BJ (cell line): Measurements from ENCODE around the gene TMEM255B. TPM values are rescaled to one million over a fixed set of nuclear protein-coding genes. Genes with fewer than 3 reads are reported as not detected.

Source experiments
- CTCF ChIA-PET: fragments of 350-600 bp; formaldehyde crosslinking; extraction: SDS; loops from one replicate; lab custom pipeline; 2021; ENCODE audit warnings: antibody characterized with exemption, inconsistent platforms; lab: Yijun Ruan, JAX
- POLR2A ChIA-PET: fragments of 300-600 bp; sonication (Branson Sonifier 250); formaldehyde crosslinking; extraction: SDS; loops from one replicate; lab custom pipeline; 2021; ENCODE audit warnings: antibody characterized with exemption; lab: Charles Lee
- DNase-seq: peaks from one replicate; pipeline ENCODE4 v3.0.0-alpha.2; 2011; ENCODE audit warnings: low read depth
- H3K27me3 ChIP-seq: 2 replicates; pipeline ENCODE4 v1.6.0; 2011; ENCODE audit warnings: low read length; ENCODE audit not compliant: control insufficient read depth, insufficient read depth
- H3K36me3 ChIP-seq: 2 replicates; pipeline ENCODE4 v1.5.1; 2011; ENCODE audit warnings: low read length; ENCODE audit not compliant: control insufficient read depth, insufficient read depth
- H3K4me3 ChIP-seq: 2 replicates; pipeline ENCODE4 v1.5.1; 2011; ENCODE audit warnings: low read depth, mild to moderate bottlenecking, control low read depth, low read length
- CTCF ChIP-seq: IDR thresholded peaks from 2 replicates; pipeline ENCODE4 v1.5.1; 2011; ENCODE audit warnings: low read depth, mild to moderate bottlenecking, control low read depth, inconsistent platforms, low read length, moderate library complexity; ENCODE audit not compliant: insufficient read depth
- polyA plus RNA-seq: library from polyadenylated mRNA; depleted of rRNA; stranded (reverse); fragments of >200 nt; gene quantifications from 2 replicates; pipeline ENCODE4 v1.2.3, GENCODE V29; 2011

The TMEM255B gene
- polyA plus RNA-seq, 1 experiment: 1.9 TPM

GRCh38 chr13:113838711-113839201 is 79.7 kb downstream of the TMEM255B start:
- CTCF ChIA-PET: interaction anchor here (0.6 to 1.4 kb wide), 3 partner anchors 9 to 109 kb away, joined by 3 to 4 read pairs (median 3); no protein-coding TSS in a partner anchor
- TF ChIP-seq CTCF: no peak
- peak overlapping the region; percentile 36; the same call in 1 of the 2 replicates for H3K4me3 ChIP-seq
- peaks cover 32% of the 10 kb centered on the region for H3K36me3 ChIP-seq
- POLR2A ChIA-PET: no interaction called here
- no peak for DNase-seq
- no peaks in the 10 kb centered on the region for H3K27me3 ChIP-seq

- POLR2A ChIA-PET: no interaction called here
These were observed 80.6 kb downstream of the TMEM255B start for GRCh38 chr13:113839536-113840204.

GRCh38 chr13:113840541-113841352 is 81.7 kb downstream of the TMEM255B start:
- Histone ChIP-seq H3K36me3 (peaks cover 27% of the 10 kb centered on the region), H3K4me3 (no peak overlapping the region), H3K27me3 (no peaks in the 10 kb centered on the region)
- TF ChIP-seq CTCF: no peak
- ChIA-PET CTCF (interaction anchor here (0.9 to 1.2 kb wide), 4 partner anchors 9 to 107 kb away, joined by 3 to 4 read pairs (median 3); no protein-coding TSS in a partner anchor), POLR2A (no interaction called here)
- no peak for DNase-seq

More at GRCh38 chr13:113839536-113840204, 80.6 kb downstream of the TMEM255B start:
- TF ChIP-seq CTCF: no peak
- DNase-seq: no peak
- H3K27me3 ChIP-seq: no peaks in the 10 kb centered on the region
- peaks cover 30% of the 10 kb centered on the region for H3K36me3 ChIP-seq
- H3K4me3 ChIP-seq: no peak overlapping the region
- CTCF ChIA-PET: interaction anchor here (0.9 to 1.2 kb wide), 5 partner anchors 8 to 108 kb away, joined by 3 to 4 read pairs (median 3); no protein-coding TSS in a partner anchor

- Histone ChIP-seq H3K36me3 (peaks cover 32% of the 10 kb centered on the region), H3K4me3 (no peak overlapping the region), H3K27me3 (no peaks in the 10 kb centered on the region)
- DNase-seq: no peak
- ChIA-PET CTCF (no interaction called here), POLR2A (no interaction called here)
- no peak for TF ChIP-seq CTCF
These were observed 82.3 kb downstream of the TMEM255B start for GRCh38 chr13:113841353-113841650.
